ENCODE results near the gene PLEKHG4B.

Gene PLEKHG4B

DNA sequence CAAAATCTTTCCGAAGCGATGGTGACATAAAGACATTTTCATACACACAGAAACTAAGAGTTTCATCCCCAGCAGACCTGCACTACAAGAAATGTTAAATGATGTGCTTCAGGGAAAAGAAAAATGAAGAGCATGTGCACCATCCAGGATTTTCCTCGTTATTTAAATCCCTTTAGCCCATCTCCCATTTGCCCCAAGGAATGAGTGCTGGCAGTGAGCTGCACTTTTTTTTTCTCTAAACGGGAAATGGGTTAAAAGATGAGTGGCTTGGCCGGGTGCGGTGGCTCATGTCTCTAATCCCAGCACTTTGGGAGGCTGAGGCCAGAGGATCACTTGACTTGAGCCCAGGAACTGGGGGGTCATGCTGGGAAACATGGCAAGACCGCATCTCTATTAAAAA is 92.5 kb downstream of the PLEKHG4B start:
- H3K4me3 ChIP-seq (ENCODE audit: low read length): no peak overlapping the region
- no peak for DNase-seq (ENCODE audit: low read depth)
- TF ChIP-seq, protein P1, sequence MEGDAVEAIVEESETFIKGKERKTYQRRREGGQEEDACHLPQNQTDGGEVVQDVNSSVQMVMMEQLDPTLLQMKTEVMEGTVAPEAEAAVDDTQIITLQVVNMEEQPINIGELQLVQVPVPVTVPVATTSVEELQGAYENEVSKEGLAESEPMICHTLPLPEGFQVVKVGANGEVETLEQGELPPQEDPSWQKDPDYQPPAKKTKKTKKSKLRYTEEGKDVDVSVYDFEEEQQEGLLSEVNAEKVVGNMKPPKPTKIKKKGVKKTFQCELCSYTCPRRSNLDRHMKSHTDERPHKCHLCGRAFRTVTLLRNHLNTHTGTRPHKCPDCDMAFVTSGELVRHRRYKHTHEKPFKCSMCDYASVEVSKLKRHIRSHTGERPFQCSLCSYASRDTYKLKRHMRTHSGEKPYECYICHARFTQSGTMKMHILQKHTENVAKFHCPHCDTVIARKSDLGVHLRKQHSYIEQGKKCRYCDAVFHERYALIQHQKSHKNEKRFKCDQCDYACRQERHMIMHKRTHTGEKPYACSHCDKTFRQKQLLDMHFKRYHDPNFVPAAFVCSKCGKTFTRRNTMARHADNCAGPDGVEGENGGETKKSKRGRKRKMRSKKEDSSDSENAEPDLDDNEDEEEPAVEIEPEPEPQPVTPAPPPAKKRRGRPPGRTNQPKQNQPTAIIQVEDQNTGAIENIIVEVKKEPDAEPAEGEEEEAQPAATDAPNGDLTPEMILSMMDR (conservative IDR thresholded peaks at IDR 0.05; ENCODE audit: low read depth, low read length): no peak

DNA sequence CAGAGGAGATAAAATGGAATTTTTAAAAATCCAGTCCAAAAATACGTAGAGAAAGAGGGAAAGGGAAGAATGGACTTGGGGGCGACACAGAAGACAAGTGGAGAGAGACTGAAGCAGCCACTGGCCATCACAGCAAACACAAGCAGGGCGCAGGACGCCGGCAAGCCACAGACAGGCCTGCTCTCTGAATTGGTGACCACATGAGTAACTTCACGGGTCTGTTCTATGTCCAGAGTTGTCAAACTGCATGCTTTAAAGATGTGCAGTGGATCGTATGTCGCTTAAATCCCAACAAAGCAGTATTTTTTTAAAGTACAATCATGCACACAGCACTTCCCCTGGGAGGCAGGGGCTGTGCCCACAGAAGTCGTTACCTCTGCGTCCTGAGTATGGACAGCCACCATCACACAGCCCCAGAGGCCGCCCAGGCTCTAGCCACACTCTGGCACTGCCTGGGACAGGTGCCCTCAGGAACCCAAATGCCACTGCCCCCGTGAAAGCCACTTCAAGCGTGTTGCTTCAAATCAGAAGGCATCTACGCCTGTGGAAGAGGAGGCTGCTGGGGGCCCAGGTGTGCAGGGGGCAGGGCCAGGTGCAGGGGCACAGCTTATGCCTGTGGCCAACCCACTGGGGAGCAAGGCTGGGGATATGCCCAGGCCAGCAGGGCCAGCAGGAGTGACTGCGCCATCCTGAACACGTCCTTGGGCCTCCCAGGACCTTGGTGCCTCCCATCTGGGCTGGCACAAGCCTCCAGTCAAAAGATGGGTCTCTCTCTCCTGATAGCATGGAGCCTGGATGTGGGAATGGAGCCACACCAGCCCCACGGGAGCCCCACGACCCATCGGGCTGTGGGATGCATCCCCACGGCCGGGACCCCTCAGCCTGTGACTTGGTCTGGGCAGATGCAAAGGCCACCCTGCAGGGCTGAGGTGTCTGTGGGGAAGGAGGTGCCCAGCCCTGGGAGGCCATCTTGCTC is 93.4 kb downstream of the PLEKHG4B start:
- H3K4me3 ChIP-seq (ENCODE audit: low read length): no peak overlapping the region
- DNase-seq (ENCODE audit: low read depth): no peak
- TF ChIP-seq, protein P1 (conservative IDR thresholded peaks at IDR 0.05; ENCODE audit: low read depth, low read length): no peak

DNA sequence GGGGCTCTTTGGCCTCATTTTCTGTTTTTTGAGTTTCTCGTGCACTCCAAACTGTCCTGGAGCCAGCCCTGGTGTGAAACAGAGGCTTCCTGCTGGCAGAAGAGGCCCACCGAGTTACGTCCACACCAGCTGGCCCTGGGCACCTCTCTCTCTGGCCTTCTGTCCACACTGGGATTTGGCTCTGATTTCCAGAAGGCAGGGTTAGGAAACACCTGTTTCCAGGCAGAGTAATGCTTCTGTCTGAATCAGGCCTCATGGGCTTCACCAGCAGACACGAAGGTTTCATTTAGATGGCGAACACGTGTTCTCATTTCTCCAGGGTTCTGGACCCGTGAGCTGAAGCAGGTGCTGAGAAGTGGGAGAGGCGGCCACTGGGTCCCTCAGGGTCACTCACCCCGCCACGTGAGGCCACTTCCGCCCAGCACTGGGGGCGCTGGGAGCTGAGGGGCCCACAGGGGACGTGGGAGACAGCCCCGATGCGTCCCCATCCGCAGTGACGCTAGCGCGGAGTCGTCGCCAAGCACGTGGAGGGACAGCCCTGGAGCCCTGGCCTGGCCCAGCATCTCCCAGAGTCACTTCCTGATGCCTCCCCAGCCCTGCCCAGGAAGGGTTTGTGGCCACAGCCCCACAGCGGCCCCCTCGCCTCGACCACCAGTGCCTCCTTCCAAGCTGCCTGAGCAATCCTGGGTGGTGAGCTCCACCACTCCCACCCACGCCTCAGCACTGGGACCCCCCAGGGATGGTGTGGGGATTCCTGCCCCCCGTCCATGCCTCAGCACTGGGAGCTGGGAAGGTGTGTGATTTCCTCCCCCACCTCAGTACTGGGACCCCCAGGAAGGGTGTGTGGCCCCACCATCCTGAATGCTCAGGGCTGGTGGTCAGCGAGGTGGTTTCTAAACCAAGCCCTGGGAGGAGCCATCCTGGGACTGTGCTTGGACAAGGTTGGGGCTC is 94.4 kb downstream of the PLEKHG4B start:
- DNase-seq (ENCODE audit: low read depth): no peak
- H3K4me3 ChIP-seq (ENCODE audit: low read length): no peak overlapping the region
- TF ChIP-seq, protein P1 (conservative IDR thresholded peaks at IDR 0.05; ENCODE audit: low read depth, low read length): no peak

DNA sequence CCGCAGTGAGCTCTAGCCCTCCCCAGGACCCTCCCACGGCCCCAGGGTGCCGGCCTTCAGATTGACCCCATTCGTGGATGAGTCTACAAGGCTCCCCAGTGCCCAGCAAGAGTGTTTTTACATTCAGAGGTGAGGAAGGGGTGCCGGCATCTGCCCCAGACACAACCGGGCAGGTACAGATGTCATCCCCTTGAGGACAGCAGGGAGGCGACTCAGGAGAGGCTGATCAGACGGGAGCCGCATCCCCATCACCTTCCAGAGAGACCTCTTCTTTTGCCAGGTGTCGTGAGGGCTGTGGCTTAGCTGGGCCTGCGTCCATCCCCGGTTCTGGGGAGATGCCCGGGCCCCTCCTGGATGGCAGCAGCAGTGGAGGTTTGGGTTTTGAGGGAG is 95.1 kb downstream of the PLEKHG4B start:
- DNase-seq (ENCODE audit: low read depth): no peak
- TF ChIP-seq, protein P1 (conservative IDR thresholded peaks at IDR 0.05; ENCODE audit: low read depth, low read length): no peak
- H3K4me3 ChIP-seq (ENCODE audit: low read length): no peak overlapping the region

DNA sequence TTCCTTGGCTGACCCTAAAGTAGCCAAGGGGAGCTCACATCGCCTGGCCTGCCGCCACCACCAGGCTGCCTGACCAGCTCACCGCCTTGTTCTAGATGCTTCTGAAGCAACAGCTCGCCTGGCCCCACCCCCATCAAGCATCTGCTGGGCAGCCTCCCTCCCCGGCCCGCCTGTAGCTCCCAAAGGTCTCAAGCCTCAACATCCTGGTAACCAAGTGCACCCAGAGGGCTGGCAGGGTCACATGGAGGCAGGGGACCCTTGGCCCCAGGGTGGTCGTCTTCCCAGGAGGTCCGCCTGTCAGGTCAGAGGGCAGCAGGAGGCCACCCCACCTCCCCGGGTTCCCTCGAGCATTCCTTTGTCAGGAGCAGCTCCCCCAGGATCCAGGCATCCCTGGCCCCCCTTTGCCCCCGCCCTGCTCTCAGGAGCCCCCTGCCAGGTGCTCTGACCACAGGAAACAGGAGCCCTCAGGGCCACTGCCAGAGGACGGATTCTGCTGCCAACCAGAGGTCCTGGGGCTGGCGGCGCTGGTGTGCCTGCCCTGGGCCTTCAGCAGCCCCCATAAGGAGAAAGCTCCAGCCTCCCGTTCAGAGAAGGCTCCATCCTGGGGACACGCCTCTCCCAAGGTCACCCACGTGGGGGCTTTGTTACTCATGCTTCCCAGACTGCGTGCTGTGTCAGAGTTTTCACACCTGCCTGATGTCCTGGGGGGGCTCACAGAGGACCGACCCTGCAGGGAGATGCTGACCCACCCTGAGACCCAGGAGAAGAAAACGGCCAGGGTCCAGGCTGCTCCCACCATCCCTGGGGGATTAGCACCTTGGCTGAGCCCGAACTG is 95.9 kb downstream of the PLEKHG4B start:
- DNase-seq (ENCODE audit: low read depth): no peak
- H3K4me3 ChIP-seq (ENCODE audit: low read length): no peak overlapping the region
- TF ChIP-seq, protein P1 (conservative IDR thresholded peaks at IDR 0.05; ENCODE audit: low read depth, low read length): no peak

Data from retinal pigment epithelial cell (primary cell).